Upper lobe of right lung (tissue), 1 donor: ENCODE data around the gene HGD. TPM values are rescaled to one million over a fixed set of nuclear protein-coding genes. Genes with fewer than 3 reads are reported as not detected.

Source experiments
- ATAC-seq: fragments of 200-7000 bp; cut with Tn5 transposase; one replicate; pipeline ENCODE4 v1.9.1; 2020; ENCODE audit warnings: mild to moderate bottlenecking, moderate library complexity
- DNase-seq: peaks from one replicate; pipeline ENCODE4 v3.0.0-alpha.2; 2020
- H3K27ac ChIP-seq: fragments of 200-600 bp; one replicate; pipeline ENCODE4 v1.8.0; 2022
- H3K27me3 ChIP-seq: fragments of 200-600 bp; one replicate; pipeline ENCODE4 v1.8.0; 2022; ENCODE audit warnings: mild to moderate bottlenecking
- H3K36me3 ChIP-seq: fragments of 200-600 bp; one replicate; pipeline ENCODE4 v1.8.0; 2022
- H3K4me1 ChIP-seq: fragments of 200-600 bp; one replicate; pipeline ENCODE4 v1.8.0; 2022
- H3K4me3 ChIP-seq: fragments of 200-600 bp; one replicate; pipeline ENCODE4 v1.8.0; 2022; ENCODE audit warnings: mild to moderate bottlenecking
- H3K9me3 ChIP-seq: fragments of 200-600 bp; one replicate; pipeline ENCODE4 v1.8.0; 2022
- intact Hi-C: fragments of 100-400 bp; cut with DNase I; formaldehyde crosslinking; loops from one replicate; pipeline ENCODE4 v1.11.0; 2022
- total RNA-seq: library from RNA; stranded (reverse); fragmentation: NEBNext Ultra II Directional; extraction: Animal tissue kit (Norgen Biotek cat#: 25700); gene quantifications from one replicate; pipeline ENCODE4 v1.2.1, GENCODE V29; 2021
- TF ChIP-seq, protein P1 (sequence below): fragments of 200-600 bp; IDR thresholded peaks from one replicate; pipeline ENCODE4 v1.8.0; 2022; ENCODE audit warnings: antibody characterized with exemption
- donor health status: DM: no; HTN: yes; CAD: no; lungs with severe emphysema.

HGD gene
- total RNA-seq, 1 donor from 2014 or later, result 3.2 TPM

DNA sequence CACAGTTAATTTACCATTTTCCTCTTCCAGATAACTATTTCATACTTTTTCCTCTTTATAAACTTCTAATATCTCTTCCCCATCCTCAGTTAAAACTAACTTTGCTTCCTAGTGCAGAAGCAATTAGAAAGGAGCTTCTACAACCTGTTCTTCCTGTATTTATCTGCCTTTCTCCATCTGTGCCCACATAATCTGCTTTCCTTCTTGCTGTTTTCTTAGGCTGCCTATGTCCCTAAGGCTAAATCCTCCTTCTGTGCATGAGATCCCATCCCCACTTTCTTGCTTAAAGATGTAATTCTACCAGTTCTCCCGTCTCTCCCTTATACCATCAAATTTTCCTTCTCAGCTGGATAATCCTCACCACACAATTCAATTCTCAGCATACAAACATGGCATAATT is 28.3 kb upstream of the HGD start:
- Histone ChIP-seq H3K27ac (no peak overlapping the region), H3K9me3 (no peaks in the 10 kb centered on the region), H3K4me3 (no peak overlapping the region), H3K36me3 (peaks cover 11% of the 10 kb centered on the region), H3K4me1 (no peaks in the 10 kb centered on the region), H3K27me3 (no peaks in the 10 kb centered on the region)
- DNase-seq (no peak), ATAC-seq (no peak)
- TF ChIP-seq, protein P1, sequence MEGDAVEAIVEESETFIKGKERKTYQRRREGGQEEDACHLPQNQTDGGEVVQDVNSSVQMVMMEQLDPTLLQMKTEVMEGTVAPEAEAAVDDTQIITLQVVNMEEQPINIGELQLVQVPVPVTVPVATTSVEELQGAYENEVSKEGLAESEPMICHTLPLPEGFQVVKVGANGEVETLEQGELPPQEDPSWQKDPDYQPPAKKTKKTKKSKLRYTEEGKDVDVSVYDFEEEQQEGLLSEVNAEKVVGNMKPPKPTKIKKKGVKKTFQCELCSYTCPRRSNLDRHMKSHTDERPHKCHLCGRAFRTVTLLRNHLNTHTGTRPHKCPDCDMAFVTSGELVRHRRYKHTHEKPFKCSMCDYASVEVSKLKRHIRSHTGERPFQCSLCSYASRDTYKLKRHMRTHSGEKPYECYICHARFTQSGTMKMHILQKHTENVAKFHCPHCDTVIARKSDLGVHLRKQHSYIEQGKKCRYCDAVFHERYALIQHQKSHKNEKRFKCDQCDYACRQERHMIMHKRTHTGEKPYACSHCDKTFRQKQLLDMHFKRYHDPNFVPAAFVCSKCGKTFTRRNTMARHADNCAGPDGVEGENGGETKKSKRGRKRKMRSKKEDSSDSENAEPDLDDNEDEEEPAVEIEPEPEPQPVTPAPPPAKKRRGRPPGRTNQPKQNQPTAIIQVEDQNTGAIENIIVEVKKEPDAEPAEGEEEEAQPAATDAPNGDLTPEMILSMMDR, result no peak
- intact Hi-C loops, result no loop called here

DNA sequence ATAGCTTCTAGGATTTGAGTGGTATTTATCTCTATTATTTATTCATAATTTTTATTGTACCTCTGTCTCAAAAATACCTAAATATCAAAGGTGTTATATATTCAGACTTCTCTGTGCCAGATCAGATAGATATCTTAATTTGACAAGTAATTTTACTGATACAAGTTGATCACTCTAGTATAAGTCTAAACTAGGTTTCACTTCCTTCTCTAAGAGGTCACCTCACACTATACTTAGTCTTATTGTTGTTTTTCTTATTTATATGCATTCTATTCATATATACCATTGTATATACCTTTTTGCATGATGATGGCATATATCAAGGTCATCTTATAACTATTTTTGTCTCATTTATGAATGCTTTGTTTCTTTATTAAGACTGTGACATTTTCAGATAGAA is 26.4 kb upstream of the HGD start:
- no peaks in the 10 kb centered on the region for H3K27me3 ChIP-seq
- TF ChIP-seq, protein P1, result no peak
- H3K9me3 ChIP-seq, result peaks cover 2% of the 10 kb centered on the region
- no peaks in the 10 kb centered on the region for H3K4me1 ChIP-seq
- H3K36me3 ChIP-seq, result peaks cover 16% of the 10 kb centered on the region
- ATAC-seq (no peak), DNase-seq (no peak)
- no peak overlapping the region for H3K4me3 ChIP-seq
- no peak overlapping the region for H3K27ac ChIP-seq
- intact Hi-C loops, result no loop called here

DNA sequence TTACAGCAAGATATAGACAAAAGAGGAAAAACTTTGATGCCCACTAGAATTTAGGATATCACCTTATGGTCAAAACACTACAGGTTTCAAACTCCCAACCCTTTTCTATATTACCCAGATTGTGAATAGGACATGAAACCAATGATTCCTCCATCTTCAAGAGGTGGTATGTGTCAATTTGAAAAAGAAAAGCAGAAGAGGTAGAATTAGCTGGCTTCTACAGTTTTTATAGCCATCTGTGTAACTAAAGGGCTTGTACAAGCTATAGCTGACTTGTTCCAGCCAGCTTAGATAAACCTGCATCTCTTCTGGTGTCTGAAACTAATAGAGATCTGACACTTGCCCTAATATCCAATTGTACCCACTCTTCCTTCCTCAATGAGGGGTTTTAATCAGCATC is 24.9 kb upstream of the HGD start:
- Histone ChIP-seq H3K4me1 (no peaks in the 10 kb centered on the region), H3K4me3 (no peak overlapping the region), H3K36me3 (peaks cover 16% of the 10 kb centered on the region), H3K27me3 (no peaks in the 10 kb centered on the region), H3K9me3 (peaks cover 10% of the 10 kb centered on the region), H3K27ac (no peak overlapping the region)
- ATAC-seq (no peak), DNase-seq (no peak)
- TF ChIP-seq, protein P1, result no peak
- intact Hi-C loops, result no loop called here

DNA sequence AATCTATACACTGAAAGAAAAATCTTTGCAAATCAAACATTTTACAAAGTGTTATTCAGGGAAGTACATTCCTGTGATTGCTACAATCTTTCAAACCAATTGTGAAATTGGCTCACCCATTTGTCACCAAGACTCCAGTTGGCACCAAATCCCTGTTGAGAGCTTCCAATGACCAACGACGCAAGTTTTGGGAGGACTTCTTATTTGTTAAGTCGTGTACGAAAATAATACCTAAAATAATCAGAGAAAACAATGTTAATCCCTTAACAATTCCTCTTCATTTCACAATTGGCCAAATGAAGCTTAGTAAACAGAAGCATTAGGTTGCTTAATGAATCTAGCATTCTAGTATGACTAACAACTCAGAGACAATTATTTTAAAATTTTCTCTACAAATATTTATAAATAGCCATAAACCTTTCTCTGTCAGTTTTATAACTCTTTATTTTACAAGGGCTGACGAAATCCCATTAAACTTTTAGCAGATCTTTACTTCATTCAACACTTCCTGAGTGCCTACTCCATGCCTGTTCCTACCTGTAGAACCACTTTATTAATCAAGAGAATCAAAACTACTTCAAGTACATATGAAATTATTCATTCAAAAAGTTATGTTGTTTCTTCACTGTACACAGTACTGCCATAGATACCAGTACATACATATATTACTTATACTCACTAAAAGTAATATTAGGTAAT is 24.0 kb upstream of the HGD start:
- TF ChIP-seq, protein P1, result no peak
- H3K27ac ChIP-seq, result no peak overlapping the region
- no peak for DNase-seq
- H3K36me3 ChIP-seq, result peaks cover 16% of the 10 kb centered on the region
- ATAC-seq, result peak; percentile 36
- peaks cover 10% of the 10 kb centered on the region for H3K9me3 ChIP-seq
- intact Hi-C loops, result no loop called here
- no peak overlapping the region for H3K4me3 ChIP-seq
- no peaks in the 10 kb centered on the region for H3K4me1 ChIP-seq
- no peaks in the 10 kb centered on the region for H3K27me3 ChIP-seq

DNA sequence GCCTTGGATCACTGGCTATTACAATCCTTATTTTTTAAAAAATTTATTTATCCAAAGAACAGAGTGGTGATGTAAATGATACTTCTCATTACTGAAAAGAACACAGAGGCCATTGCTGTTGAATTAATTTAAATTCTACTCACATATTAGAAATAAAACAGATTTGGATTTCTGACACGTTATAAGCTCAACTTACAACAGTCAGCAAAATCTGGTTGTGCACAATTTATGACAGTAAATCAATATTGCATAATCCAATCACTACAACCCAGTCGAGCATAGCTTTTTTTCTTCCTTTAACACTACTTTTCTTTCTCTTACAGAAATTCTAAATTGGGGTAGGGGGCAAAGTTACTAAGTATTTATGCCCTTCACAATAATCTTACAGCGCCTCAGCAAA is 17.3 kb upstream of the HGD start:
- peaks cover 10% of the 10 kb centered on the region for H3K9me3 ChIP-seq
- no peak for ATAC-seq

More for the DNA sequence above, 17.3 kb upstream of the HGD start:
- no peaks in the 10 kb centered on the region for H3K36me3 ChIP-seq
- H3K4me3 ChIP-seq, result no peak overlapping the region
- no peak overlapping the region for H3K27ac ChIP-seq
- TF ChIP-seq, protein P1, result no peak
- H3K4me1 ChIP-seq, result no peaks in the 10 kb centered on the region
- intact Hi-C loops, result no loop called here
- DNase-seq, result no peak
- H3K27me3 ChIP-seq, result no peaks in the 10 kb centered on the region
